Regular cardiac myocyte (primary cell): ENCODE data around the gene RNF217. TPM values are rescaled to one million over a fixed set of nuclear protein-coding genes. Genes with fewer than 3 reads are reported as not detected.

ENCODE experiments used
- total RNA-seq: library from RNA; depleted of rRNA; stranded (reverse); fragments of >200 nt; gene quantifications from 2 replicates; pipeline ENCODE4 v1.2.3, GENCODE V29; 2014

RNF217 gene
- 8.2 and 21.1 TPM in 2 replicates for total RNA-seq

DNA sequence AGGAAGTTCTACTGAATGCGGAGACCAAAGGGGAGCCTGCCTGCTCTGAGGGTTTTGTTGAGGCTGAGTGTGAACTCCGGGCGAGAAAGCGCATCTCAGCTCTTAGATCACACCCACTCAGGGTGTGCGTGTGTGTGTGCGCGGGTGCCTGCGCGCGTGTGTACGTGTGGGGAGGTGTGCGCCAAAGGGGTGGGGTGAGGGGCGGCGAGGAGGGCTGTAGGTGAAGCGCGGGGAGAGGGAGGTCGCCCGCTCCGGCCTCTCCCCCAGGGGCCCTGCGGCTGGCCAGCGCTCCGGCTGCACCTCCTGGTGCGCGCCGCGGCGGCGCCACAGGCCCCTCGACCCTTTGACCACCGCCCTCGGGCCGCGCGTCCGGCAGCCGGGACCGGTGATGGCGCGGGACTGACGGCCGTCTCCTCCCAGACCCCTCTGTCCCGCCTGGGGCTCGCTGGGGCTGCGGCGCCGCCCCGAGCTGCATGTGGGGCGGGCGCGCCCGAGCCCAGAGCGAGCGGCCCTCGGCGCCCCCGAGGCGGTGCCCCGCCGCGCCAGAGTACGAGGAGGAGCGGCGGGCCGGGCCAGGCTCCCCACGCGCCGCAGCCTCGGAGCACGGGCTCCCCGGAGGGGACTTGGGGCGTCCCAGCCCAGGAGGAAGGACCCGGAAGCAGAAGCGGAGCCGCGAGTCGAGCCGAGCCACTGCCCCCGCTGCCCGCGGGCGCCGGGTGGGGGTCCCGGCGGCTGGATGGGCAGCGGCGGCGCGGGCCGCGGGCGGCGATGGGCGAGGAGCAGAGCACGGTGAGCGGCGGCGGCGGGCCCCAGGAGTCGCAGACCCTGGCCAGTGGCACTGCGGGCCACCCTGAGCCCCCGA lies at the start of gene RNF217:
RNF217 (plus strand) TSS at position 661 of the 862 bp plus-strand sequence; CDS start at position 769, 108 bp downstream.

Other genes with a start within 250 kb of the RNF217 start
- 7.5 and 21.7 TPM in 2 replicates for gene TPD52L1, start 191.3 kb downstream of the RNF217 start, total RNA-seq